SK-N-SH treated with all-trans-retinoic acid at 6 μM for 48 hours (cell line): ENCODE measurements around the gene PRR15L.
A peak's percentile ranks its signal among the peaks of the same experiment; 100 is the strongest.

ENCODE experiments used
- ATAC-seq: fragments of 200-7000 bp; cut with Tn5 transposase; 3 replicates; pipeline ENCODE4 v1.9.1; 2020; ENCODE audit warnings: mild to moderate bottlenecking, moderate library complexity
- BACH2 ChIP-seq: fragments of 250-450 bp; sonication (Bioruptor Pico); IDR thresholded peaks from 2 replicates; pipeline ENCODE4 v1.9.0; 2021; ENCODE audit warnings: mild to moderate bottlenecking, borderline replicate concordance
- CREB5 ChIP-seq: fragments of 250-450 bp; sonication (Bioruptor Pico); IDR thresholded peaks from 2 replicates; pipeline ENCODE4 v1.5.1; 2020; ENCODE audit warnings: low read depth, mild to moderate bottlenecking, moderate library complexity
- CSDC2 ChIP-seq: fragments of 250-450 bp; sonication (Bioruptor Pico); IDR thresholded peaks from 2 replicates; pipeline ENCODE4 v1.5.0; 2020; ENCODE audit warnings: mild to moderate bottlenecking, moderate library complexity
- CSRNP3 ChIP-seq: fragments of 250-450 bp; sonication (Bioruptor Pico); IDR thresholded peaks from 2 replicates; pipeline ENCODE4 v1.5.1; 2021; ENCODE audit warnings: mild to moderate bottlenecking, moderate library complexity
- ESRRG ChIP-seq: fragments of 250-450 bp; sonication (Bioruptor Pico); IDR thresholded peaks from 2 replicates; pipeline ENCODE4 v1.6.1; 2021; ENCODE audit warnings: mild to moderate bottlenecking
- GLIS3 ChIP-seq: fragments of 250-450 bp; sonication (Bioruptor Pico); IDR thresholded peaks from 2 replicates; pipeline ENCODE4 v1.5.0; 2020; ENCODE audit warnings: mild to moderate bottlenecking, moderate library complexity
- OSR1 ChIP-seq: fragments of 250-450 bp; sonication (Bioruptor Pico); IDR thresholded peaks from 2 replicates; pipeline ENCODE4 v1.8.0; 2022; ENCODE audit warnings: moderate library complexity, mild to moderate bottlenecking, inconsistent platforms
- PATZ1 ChIP-seq: fragments of 250-450 bp; sonication (Bioruptor Pico); IDR thresholded peaks from 2 replicates; pipeline ENCODE4 v1.8.0; 2020; ENCODE audit warnings: mild to moderate bottlenecking, moderate library complexity, borderline replicate concordance
- POU6F1 ChIP-seq: fragments of 250-450 bp; sonication (Bioruptor Pico); IDR thresholded peaks from 2 replicates; pipeline ENCODE4 v1.8.0; 2021; ENCODE audit warnings: low read depth, mild to moderate bottlenecking, moderate library complexity, borderline replicate concordance
- PPARA ChIP-seq: fragments of 250-450 bp; sonication (Bioruptor Pico); IDR thresholded peaks from 2 replicates; pipeline ENCODE4 v1.5.0; 2020; ENCODE audit warnings: mild to moderate bottlenecking, borderline replicate concordance
- RARB ChIP-seq: fragments of 250-450 bp; sonication (Bioruptor Pico); IDR thresholded peaks from 2 replicates; pipeline ENCODE4 v1.8.0; 2021; ENCODE audit warnings: mild to moderate bottlenecking, moderate library complexity
- SNAI2 ChIP-seq: fragments of 250-450 bp; sonication (Bioruptor Pico); IDR thresholded peaks from 2 replicates; pipeline ENCODE4 v1.5.0; 2020; ENCODE audit warnings: mild to moderate bottlenecking, moderate library complexity
- TCF4 ChIP-seq: fragments of 250-450 bp; sonication (Bioruptor Pico); IDR thresholded peaks from 2 replicates; pipeline ENCODE4 v1.8.0; 2021; ENCODE audit warnings: mild to moderate bottlenecking, moderate library complexity, borderline replicate concordance
- TOX ChIP-seq: fragments of 250-450 bp; sonication (Bioruptor Pico); IDR thresholded peaks from 2 replicates; pipeline ENCODE4 v1.8.0; 2021; ENCODE audit warnings: mild to moderate bottlenecking, moderate library complexity, borderline replicate concordance
- TSHZ2 ChIP-seq: fragments of 250-450 bp; sonication (Bioruptor Pico); IDR thresholded peaks from 2 replicates; pipeline ENCODE4 v1.5.0; 2020; ENCODE audit warnings: mild to moderate bottlenecking, moderate library complexity
- ZC3H10 ChIP-seq: fragments of 250-450 bp; sonication (Bioruptor Pico); IDR thresholded peaks from 2 replicates; pipeline ENCODE4 v1.5.1; 2021; ENCODE audit warnings: mild to moderate bottlenecking, moderate library complexity
- ZFP3 ChIP-seq: fragments of 250-450 bp; sonication (Bioruptor Pico); IDR thresholded peaks from 2 replicates; pipeline ENCODE4 v1.5.0; 2020; ENCODE audit warnings: mild to moderate bottlenecking, moderate library complexity
- ZFP30 ChIP-seq: fragments of 450-650 bp; formaldehyde crosslinking; IDR thresholded peaks from 2 replicates; pipeline ENCODE4 v1.5.0; 2022; ENCODE audit warnings: mild to moderate bottlenecking, moderate library complexity
- ZNF565 ChIP-seq: fragments of 450-650 bp; formaldehyde crosslinking; conservative IDR thresholded peaks from 2 replicates; pipeline ENCODE4 v1.5.0; 2020; ENCODE audit warnings: low read depth, mild to moderate bottlenecking, moderate library complexity
- ZNF70 ChIP-seq: fragments of 450-650 bp; formaldehyde crosslinking; IDR thresholded peaks from 2 replicates; pipeline ENCODE4 v1.5.0; 2020; ENCODE audit warnings: mild to moderate bottlenecking, moderate library complexity
- ZNF8 ChIP-seq: fragments of 450-650 bp; formaldehyde crosslinking; IDR thresholded peaks from 2 replicates; pipeline ENCODE4 v1.5.0; 2020; ENCODE audit warnings: mild to moderate bottlenecking, moderate library complexity

PRR15L gene

GRCh38 chr17:48002916-48003416, 45.3 kb upstream of the PRR15L start (continued):
- peak; percentile 50; the same call in 1 of the 2 replicates for TF ChIP-seq CSRNP3 (CRISPR knock-in tag)
- 0 out of 2 replicates have a peak, but pooled peaks have one; percentile 30 for TF ChIP-seq GLIS3 (CRISPR knock-in tag)
- no peak for TF ChIP-seq SNAI2 (CRISPR knock-in tag)
- no peak for TF ChIP-seq PPARA
- TF ChIP-seq CREB5 (CRISPR knock-in tag), result no peak
- TF ChIP-seq CSDC2 (CRISPR knock-in tag), result peak; percentile 68; the same call in 1 of the 2 replicates
- TF ChIP-seq PATZ1 (CRISPR knock-in tag), result peak; percentile 56; the same call in 1 of the 2 replicates
- no peak for TF ChIP-seq OSR1 (CRISPR knock-in tag)
- TF ChIP-seq RARB (CRISPR knock-in tag), result no peak
- TF ChIP-seq BACH2 (CRISPR knock-in tag), result no peak
- TF ChIP-seq ZNF70 (CRISPR knock-in tag), result no peak

- ATAC-seq, result peak; percentile 70
Observed at GRCh38 chr17:48002266-48002915, 44.7 kb upstream of the PRR15L start.

More at GRCh38 chr17:48002266-48002915, 44.7 kb upstream of the PRR15L start:
- no peak for TF ChIP-seq TOX (CRISPR knock-in tag)
- TF ChIP-seq TCF4 (CRISPR knock-in tag), result no peak
- no peak for TF ChIP-seq PPARA
- TF ChIP-seq ZNF8 (CRISPR knock-in tag), result 0 out of 2 replicates have a peak, but pooled peaks have one; percentile 21
- TF ChIP-seq TSHZ2 (CRISPR knock-in tag), result 0 out of 2 replicates have a peak, but pooled peaks have one; percentile 25
- no peak for TF ChIP-seq POU6F1 (CRISPR knock-in tag)
- TF ChIP-seq GLIS3 (CRISPR knock-in tag), result no peak
- peak; percentile 53; the same call in 1 of the 2 replicates for TF ChIP-seq BACH2 (CRISPR knock-in tag)
- no peak for TF ChIP-seq PATZ1 (CRISPR knock-in tag)
- TF ChIP-seq ZC3H10 (CRISPR knock-in tag), result 0 out of 2 replicates have a peak, but pooled peaks have one; percentile 15
- no peak for TF ChIP-seq SNAI2 (CRISPR knock-in tag)
- no peak for TF ChIP-seq CREB5 (CRISPR knock-in tag)
- no peak for TF ChIP-seq ESRRG (CRISPR knock-in tag)
- TF ChIP-seq ZNF565 (CRISPR knock-in tag), result no peak
- TF ChIP-seq ZNF70 (CRISPR knock-in tag), result no peak
- TF ChIP-seq RARB (CRISPR knock-in tag), result peak; percentile 10; the same call in 1 of the 2 replicates
- no peak for TF ChIP-seq OSR1 (CRISPR knock-in tag)
- no peak for TF ChIP-seq ZFP30 (CRISPR knock-in tag)
- TF ChIP-seq CSDC2 (CRISPR knock-in tag), result 0 out of 2 replicates have a peak, but pooled peaks have one; percentile 54
- TF ChIP-seq ZFP3 (CRISPR knock-in tag), result no peak
